Smooth muscle cell (in vitro differentiated cells): ENCODE results near the gene KCNK17. TPM values are rescaled to one million over a fixed set of nuclear protein-coding genes. Genes with fewer than 3 reads are reported as not detected.

Source experiments
- DNase-seq: peaks from one replicate; lab custom pipeline; 2025; ENCODE audit not compliant: unreplicated experiment; lab: John Stamatoyannopoulos, UW
- H2AFZ ChIP-seq: fragments of 200-600 bp; sonication (generic); 2 replicates; pipeline ENCODE4 v1.6.0; 2016; ENCODE audit warnings: antibody characterized with exemption, low read depth, mild to moderate bottlenecking
- H3F3A ChIP-seq: fragments of 200-600 bp; sonication (generic); 2 replicates; pipeline ENCODE4 v1.6.0; 2017; ENCODE audit warnings: antibody characterized with exemption, low read depth
- H3K27ac ChIP-seq: fragments of 200-600 bp; sonication (generic); 2 replicates; pipeline ENCODE4 v1.5.1; 2016; ENCODE audit warnings: low read depth, mild to moderate bottlenecking
- H3K27me3 ChIP-seq: fragments of 200-600 bp; sonication (generic); 2 replicates; pipeline ENCODE4 v1.6.1; 2016; ENCODE audit warnings: low read depth, mild to moderate bottlenecking
- H3K36me3 ChIP-seq: fragments of 200-600 bp; sonication (generic); 2 replicates; pipeline ENCODE4 v1.5.1; 2016; ENCODE audit warnings: low read depth
- H3K4me1 ChIP-seq: fragments of 200-600 bp; sonication (generic); 2 replicates; pipeline ENCODE4 v1.5.1; 2016; ENCODE audit warnings: low read depth
- H3K4me2 ChIP-seq: fragments of 200-600 bp; sonication (generic); 2 replicates; pipeline ENCODE4 v1.6.0; 2016; ENCODE audit warnings: mild to moderate bottlenecking
- H3K4me3 ChIP-seq: fragments of 200-600 bp; sonication (generic); 2 replicates; pipeline ENCODE4 v1.5.1; 2016; ENCODE audit warnings: mild to moderate bottlenecking
- H3K79me2 ChIP-seq: fragments of 200-600 bp; sonication (generic); 2 replicates; pipeline ENCODE4 v1.6.0; 2016; ENCODE audit warnings: low read depth, mild to moderate bottlenecking
- H3K9ac ChIP-seq: fragments of 200-600 bp; sonication (generic); 2 replicates; pipeline ENCODE4 v1.6.0; 2016; ENCODE audit warnings: low read depth
- H3K9me3 ChIP-seq: fragments of 200-600 bp; sonication (generic); replicated peaks from 2 replicates; pipeline ENCODE4 v1.5.1; 2016; ENCODE audit warnings: low read depth
- H4K20me1 ChIP-seq: fragments of 200-600 bp; sonication (generic); 2 replicates; pipeline ENCODE4 v1.6.0; 2016; ENCODE audit warnings: low read depth
- CTCF ChIP-seq: fragments of 200-600 bp; sonication (generic); IDR thresholded peaks from 2 replicates; pipeline ENCODE4 v1.5.1; 2017; ENCODE audit warnings: borderline replicate concordance, mild to moderate bottlenecking, antibody characterized with exemption; ENCODE audit not compliant: insufficient read depth, poor library complexity, severe bottlenecking
- WGBS: methylation state at CpG from one replicate; pipeline ENCODE4 v1.1.7; 2016; ENCODE audit warnings: low lambda C conversion rate; 5-methylcytosine and 5-hydroxymethylcytosine counted together
- polyA plus RNA-seq: library from polyadenylated mRNA; unstranded; fragments of >200 nt; fragmentation: Nextera tagmentation; extraction: Ambion mirVana; gene quantifications from 2 replicates; pipeline ENCODE4 v1.2.1, GENCODE V29; 2016
- total RNA-seq: library from RNA; depleted of rRNA; stranded (reverse); fragments of >200 nt; gene quantifications from 2 replicates; pipeline ENCODE4 v1.2.3, GENCODE V29; 2014

KCNK17 gene
- total and polyA plus RNA-seq, 2 experiments from 2014 or later = not detected

DNA sequence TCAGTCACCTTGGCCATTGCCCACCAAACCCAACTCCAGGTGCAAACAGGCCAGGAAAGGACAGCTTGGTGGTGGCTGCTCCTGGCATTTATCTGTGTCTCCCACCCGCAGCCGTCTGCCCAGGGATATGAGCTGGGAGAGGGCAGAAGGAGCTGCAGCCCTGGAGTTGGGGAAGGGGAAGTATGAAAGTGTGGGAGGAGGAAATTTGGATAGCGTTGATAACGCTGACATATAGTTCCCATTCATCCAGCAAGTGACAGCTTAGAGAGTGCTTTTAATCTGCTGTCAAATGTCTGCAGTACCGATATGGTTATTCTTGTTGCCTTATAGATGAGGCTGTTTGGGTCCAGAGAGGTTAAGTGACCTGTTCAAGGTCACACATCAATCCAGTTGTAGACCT is 7.5 kb upstream of the KCNK17 start:
- DNase-seq = no peak
- no peaks in the 10 kb centered on the region for H3K79me2 ChIP-seq
- H2AFZ ChIP-seq = no peak overlapping the region
- H3K9ac ChIP-seq = no peak overlapping the region
- H4K20me1 ChIP-seq = no peaks in the 10 kb centered on the region
- H3K4me1 ChIP-seq = no peaks in the 10 kb centered on the region
- H3K36me3 ChIP-seq = no peaks in the 10 kb centered on the region
- no peak overlapping the region for H3K4me3 ChIP-seq
- no peaks in the 10 kb centered on the region for H3K9me3 ChIP-seq
- H3K27ac ChIP-seq = no peak overlapping the region
- H3F3A ChIP-seq = no peaks in the 10 kb centered on the region
- peaks cover 87% of the 10 kb centered on the region for H3K27me3 ChIP-seq
- TF ChIP-seq CTCF = no peak
- no peak overlapping the region for H3K4me2 ChIP-seq
- 84% methylated on average over 5 of the region's 5 CpGs for WGBS

DNA sequence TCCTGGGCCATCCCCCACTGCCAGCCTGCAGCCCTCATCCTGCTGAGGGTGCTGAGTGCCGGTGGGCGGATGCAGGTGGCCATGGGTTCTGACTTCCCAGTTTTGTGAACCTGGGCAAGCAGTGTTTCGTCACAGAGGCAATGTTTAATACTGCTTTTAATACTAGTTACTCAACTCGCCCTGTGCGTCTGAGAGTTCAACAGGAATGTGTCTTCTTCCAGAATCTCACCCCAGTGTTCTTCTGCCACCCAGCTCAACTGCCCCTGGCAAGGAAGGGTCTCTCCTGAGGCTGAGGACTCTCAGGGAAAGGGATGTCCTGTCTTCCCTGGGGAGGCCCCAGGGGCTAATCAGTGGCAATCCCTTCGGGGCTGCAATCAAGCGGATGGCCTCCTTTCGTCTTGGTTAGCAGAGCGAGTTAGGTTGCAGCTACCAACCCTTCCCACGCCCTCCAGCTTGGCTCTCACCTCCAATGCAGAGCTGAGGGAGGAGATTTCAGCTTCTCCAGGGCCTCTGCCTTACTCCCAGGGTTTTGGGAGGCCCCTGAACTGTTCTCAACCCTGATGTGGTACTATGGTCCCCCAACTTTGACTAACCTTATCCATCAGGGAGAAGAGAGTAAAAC is 6.3 kb upstream of the KCNK17 start:
- H3K4me3 ChIP-seq = no peak overlapping the region
- 88% methylated on average over 10 of the region's 10 CpGs for whole genome bisulfite sequencing

GRCh38 chr6:39319621-39320362 is 5.6 kb upstream of the KCNK17 start:
- Histone ChIP-seq H3K36me3 (no peaks in the 10 kb centered on the region), H3K79me2 (no peaks in the 10 kb centered on the region), H2AFZ (no peak overlapping the region), H3K9me3 (no peaks in the 10 kb centered on the region), H3K4me1 (no peaks in the 10 kb centered on the region), H3K27me3 (peaks cover 91% of the 10 kb centered on the region), H3K27ac (no peak overlapping the region), H3K4me3 (no peak overlapping the region), H4K20me1 (no peaks in the 10 kb centered on the region), H3K9ac (no peak overlapping the region), H3K4me2 (no peak overlapping the region), H3F3A (no peaks in the 10 kb centered on the region)
- DNase-seq = no peak
- no peak for TF ChIP-seq CTCF
- 89% methylated on average over 13 of the region's 13 CpGs for WGBS

More for the DNA sequence above, 6.3 kb upstream of the KCNK17 start:
- Histone ChIP-seq H3K4me1 (no peaks in the 10 kb centered on the region), H3K27me3 (peaks cover 88% of the 10 kb centered on the region), H3K36me3 (no peaks in the 10 kb centered on the region), H2AFZ (no peak overlapping the region), H3F3A (no peaks in the 10 kb centered on the region), H3K79me2 (no peaks in the 10 kb centered on the region), H3K4me2 (no peak overlapping the region), H3K27ac (no peak overlapping the region), H4K20me1 (no peaks in the 10 kb centered on the region), H3K9ac (no peak overlapping the region), H3K9me3 (no peaks in the 10 kb centered on the region)
- no peak for DNase-seq
- TF ChIP-seq CTCF = no peak
